Ureter (tissue), 1 donor: Measurements from ENCODE around the gene ITPKA. TPM values are rescaled to one million over a fixed set of nuclear protein-coding genes. Genes with fewer than 3 reads are reported as not detected.

Experiments used
- DNase-seq: peaks from one replicate; pipeline ENCODE4 v3.0.0-alpha.2; 2020; ENCODE audit warnings: low spot score
- total RNA-seq: library from RNA; stranded (reverse); gene quantifications from one replicate; pipeline ENCODE4 v1.2.4, GENCODE V29; 2023
- donor health status: DM: yes; HTN: yes; CAD: no.

ITPKA gene
- total RNA-seq, 1 donor from 2014 or later, result 0.29 TPM

GRCh38 chr15:41511331-41511898, 17.7 kb downstream of the ITPKA start:
- no peak for DNase-seq

- DNase-seq, result no peak
Measured at GRCh38 chr15:41511899-41512369, 18.3 kb downstream of the ITPKA start.

GRCh38 chr15:41512512-41512939, 18.9 kb downstream of the ITPKA start:
- no peak for DNase-seq

- no peak for DNase-seq
Measured at GRCh38 chr15:41512940-41513505, 19.3 kb downstream of the ITPKA start.

GRCh38 chr15:41513506-41514227, 20.0 kb downstream of the ITPKA start, which contains the start of gene LTK:
Gene LTK (minus strand): TSS chr15:41513827. CDS start chr15:41513709, 118 bp downstream.
- DNase-seq, result no peak

- DNase-seq, result no peak
Measured at GRCh38 chr15:41517895-41518449, 24.3 kb downstream of the ITPKA start.

- no peak for DNase-seq
Measured at GRCh38 chr15:41520636-41521035, 27.0 kb downstream of the ITPKA start.

- no peak for DNase-seq
Measured at GRCh38 chr15:41521614-41522013, 27.9 kb downstream of the ITPKA start.

GRCh38 chr15:41523097-41523496, 29.4 kb downstream of the ITPKA start:
- DNase-seq, result no peak

- no peak for DNase-seq
Measured at GRCh38 chr15:41530363-41530956, 36.8 kb downstream of the ITPKA start.

GRCh38 chr15:41535544-41535943, 41.9 kb downstream of the ITPKA start:
- no peak for DNase-seq

GRCh38 chr15:41536866-41537265, 43.2 kb downstream of the ITPKA start:
- no peak for DNase-seq

- DNase-seq, result no peak
Measured at GRCh38 chr15:41543521-41543870, 49.8 kb downstream of the ITPKA start.

- DNase-seq, result peak; percentile 46
Measured at GRCh38 chr15:41544650-41545015, 51.0 kb downstream of the ITPKA start.

- DNase-seq, result no peak
Measured at GRCh38 chr15:41545218-41545617, 51.5 kb downstream of the ITPKA start.

GRCh38 chr15:41546851-41547786, 53.4 kb downstream of the ITPKA start:
- DNase-seq, result no peak

- no peak for DNase-seq
Measured at GRCh38 chr15:41550066-41550775, 56.5 kb downstream of the ITPKA start.
